Bone marrow (tissue), 2 donors: ENCODE results near the gene ABTB2.

ENCODE experiments used
- DNase-seq, 2 donors: peaks; one replicate each; lab custom pipeline; 2025; lab: John Stamatoyannopoulos, UW

ABTB2 gene

DNA sequence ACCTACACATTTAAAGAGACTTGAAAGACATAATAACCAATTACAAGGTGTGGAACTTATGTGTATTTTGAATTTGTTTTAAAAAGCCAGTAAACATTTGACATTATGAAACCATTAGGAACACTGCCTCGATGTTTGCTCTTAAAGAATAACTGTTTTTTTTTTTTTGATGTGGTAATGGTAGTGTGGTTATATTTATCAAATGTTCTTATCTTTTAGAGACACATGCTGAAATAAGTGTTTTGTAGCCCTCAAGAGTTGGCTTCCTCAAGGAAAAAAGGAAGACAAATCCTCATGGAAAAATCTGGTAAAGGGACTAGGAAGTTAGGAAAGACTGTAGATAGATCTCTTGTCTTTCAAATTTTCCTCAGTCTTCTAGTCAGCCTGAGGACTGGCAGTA, 2.2 kb upstream of the ABTB2 start:
- no peak for DNase-seq

DNA sequence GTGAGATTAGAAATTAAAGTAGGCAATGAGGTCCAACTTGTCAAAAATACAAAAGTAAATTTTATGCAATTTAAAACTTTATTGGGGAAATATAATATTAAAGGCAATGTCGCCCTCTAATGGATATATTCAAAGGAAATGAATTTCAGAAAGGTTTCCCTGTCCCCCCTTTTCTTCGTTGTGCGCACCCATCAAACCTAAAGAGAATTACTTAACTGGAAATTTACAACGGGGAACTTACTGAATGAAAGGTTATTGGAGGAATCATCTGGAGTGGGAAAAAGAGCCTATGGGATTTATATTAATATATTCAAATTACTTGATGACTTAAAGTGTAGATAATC, 1.7 kb upstream of the ABTB2 start:
- DNase-seq = no peak

DNA sequence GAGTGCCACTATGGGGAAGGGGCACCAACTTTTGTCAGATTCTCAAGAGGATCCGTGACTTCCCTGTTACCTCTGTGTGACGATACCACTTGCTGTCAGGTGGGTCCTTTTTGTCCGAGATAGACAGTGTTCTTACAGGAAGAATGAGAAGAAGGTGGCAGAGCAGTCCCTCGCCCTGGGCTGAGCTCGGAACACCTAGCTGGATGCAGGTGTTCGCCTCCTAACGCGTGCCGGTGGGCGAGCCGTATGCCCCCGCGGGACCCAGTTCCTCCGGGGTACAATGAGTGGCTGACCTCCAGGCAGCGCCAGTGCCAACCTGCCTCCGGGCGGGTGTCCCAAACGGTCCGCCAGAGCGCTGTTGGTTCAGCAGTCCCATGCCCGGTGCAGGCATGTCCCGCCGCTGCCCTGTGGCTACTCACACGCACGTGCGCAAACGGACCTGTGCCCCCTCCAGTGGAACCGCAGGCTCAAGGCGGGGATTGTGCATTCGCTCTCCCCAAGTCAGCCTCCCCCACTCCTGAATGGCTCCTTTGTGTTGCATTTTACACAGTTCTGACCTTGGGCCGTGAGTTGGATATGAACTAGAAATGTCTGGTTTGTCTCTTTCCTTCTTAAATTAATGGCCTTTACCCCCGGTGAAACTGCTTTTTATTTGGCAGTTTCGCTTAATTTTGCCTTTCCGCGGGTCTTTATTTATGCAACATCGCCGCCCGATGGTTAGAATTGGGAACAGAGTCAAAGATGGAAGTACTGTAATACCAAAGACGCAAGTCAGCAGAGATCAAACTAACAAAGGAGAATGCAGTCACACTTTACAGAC, 1.1 kb upstream of the ABTB2 start:
- DNase-seq = peak; percentile 75 to 79

DNA sequence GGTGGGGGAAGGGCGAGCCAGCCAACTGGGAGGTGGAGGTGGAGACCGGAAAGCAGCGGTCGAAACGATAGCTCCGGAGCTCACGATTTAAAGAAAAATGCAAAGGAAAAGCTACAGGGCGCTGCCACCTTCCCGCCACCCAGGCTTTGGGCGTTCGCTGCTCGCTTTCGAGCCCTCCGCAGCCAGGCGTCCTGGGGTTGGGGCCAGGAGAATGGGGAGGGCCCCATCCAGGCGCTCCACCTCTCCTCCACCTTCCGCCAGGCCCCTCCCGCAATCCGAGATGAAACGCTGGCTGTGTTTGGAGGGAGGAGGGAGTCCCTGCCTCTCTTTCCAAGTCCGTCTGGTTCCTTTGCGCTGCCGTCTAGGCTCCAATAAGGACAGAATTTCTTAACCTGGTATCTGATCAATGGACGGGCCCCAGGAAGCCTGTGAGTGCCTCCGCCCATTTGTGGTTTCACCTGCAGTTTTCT, 483 bp upstream of the ABTB2 start:
- DNase-seq = no peak

DNA sequence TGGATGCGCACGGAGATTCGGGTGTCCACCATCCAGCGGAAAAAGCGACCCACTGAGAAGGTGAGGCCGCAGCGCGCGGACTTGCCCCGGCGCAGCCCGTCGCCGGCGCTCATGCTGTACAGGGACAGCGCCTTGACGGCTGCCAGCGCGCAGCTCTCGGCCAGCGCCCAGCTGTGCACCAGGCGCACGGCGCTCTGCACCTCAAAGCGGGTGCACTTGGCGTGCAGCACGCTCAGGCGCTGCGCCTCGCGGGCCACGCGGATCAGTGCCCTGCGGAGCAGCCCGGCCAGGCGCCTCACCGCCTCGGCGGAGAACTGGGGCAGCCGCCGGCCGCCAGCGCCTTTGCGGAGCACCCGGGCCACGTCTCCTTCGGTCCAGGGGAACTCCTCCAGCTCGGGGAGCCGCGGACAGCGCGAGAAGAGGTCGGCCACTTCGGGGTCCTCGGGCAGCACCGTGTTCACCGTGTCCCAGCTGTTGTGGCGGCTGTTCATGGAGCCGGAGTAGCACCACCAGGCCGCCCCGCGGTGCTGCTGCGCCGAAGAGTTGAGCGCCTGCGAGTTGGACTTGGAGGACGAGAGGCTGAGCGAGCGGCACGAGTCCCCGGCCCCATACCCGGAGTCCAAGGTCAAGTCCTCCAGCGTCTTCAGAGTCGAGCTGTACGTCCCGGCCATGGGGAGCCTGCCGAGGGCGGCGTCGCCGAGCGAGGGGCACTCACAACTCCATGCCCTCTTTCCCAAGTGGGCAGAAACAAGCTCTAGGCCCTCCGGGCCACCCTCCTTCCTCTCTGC, 703 bp downstream of the ABTB2 start:
- DNase-seq = peak in 1 of 2 donors; percentile 83

DNA sequence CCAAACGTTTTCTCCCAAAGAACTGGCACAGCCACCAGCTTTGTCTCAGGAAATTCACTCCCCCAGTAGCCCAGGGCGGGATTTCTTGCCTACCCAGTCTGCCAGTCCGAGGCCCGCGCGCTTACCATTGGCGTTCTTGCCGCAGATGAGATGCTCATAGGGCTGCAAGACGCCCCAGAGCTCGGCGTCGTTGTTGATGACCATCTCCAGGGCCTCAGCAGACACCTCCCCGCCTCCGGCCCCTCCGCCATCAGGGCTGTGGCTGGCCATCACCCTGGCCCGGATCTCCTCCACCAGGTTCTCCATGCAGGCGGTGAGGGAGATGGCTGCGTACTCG, 1.3 kb downstream of the ABTB2 start:
- no peak for DNase-seq

DNA sequence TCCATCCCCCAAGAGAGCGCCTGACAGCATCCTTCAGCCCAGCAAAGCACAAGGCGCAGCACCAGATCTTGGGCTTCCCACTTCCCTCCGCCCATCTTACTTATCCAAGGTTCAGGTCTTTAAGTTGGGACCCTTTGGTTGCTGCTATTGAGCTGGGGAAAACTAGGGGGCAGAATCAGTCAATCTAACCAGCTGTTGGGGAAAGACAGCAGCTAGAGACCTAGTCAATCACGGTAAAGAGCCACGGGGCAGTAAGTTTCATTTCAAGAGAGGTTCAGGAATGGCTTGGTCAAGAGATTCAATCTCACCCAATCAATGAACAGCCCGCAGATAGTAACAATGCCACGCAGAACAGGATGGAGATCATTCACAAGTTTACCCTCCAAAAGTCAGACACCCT, 1.7 kb downstream of the ABTB2 start:
- no peak for DNase-seq

DNA sequence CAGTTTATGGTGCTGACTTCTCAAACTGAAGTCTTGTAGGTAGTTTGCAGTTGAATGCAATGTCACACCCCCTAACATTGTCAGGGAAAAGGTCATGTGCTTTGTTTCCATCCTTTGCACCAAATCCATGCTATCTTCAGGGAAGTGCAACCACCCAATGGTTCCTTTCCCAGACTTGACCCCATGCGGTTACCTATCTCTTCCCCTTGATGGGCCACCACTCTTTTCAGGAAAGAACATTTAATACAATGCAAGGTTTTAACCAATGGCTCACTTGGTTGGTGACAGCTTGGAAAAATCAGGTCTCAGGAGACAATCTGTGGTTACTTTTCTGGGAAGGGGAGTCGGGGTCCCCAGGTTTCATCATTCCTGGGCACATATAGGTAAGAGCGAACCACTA, 2.1 kb downstream of the ABTB2 start:
- DNase-seq = no peak

DNA sequence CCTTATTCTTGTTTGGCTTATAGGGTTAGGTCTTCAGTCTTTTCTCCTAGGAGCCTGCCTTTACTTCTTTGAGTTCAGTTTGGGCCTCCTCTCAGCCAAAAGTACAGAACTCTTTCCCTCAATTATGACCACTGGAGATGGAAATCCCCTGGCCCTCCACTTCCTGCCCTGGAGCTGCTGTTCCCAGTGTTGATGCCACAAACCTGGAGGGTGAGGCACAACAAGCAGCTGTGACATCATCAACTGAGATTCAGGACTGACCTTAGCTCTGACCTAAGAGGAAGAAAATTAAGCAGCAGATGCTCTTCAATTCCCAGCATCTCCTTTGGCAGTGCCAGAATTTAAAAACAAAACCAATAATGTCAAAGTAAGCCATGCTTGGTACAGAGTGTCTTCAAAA, 3.0 kb downstream of the ABTB2 start:
- no peak for DNase-seq

DNA sequence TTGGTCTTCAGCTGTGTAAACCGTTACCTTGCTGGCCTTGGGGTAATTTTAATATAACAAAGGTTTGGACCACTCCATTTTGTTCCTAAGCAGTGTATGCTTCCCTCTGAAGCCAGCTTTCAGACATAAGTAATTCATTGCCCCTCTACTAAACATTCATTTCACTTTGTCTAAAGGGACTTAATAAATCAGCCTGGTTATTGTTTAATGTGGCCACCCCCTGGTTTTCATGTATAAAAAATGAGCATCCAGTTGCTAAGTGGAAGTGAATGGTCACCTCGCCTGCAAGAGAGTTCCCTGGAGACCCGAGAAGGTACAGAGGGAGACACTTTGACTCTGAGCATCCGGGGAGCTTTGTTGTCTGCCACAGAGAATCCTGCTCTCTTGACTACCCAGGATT, 3.9 kb downstream of the ABTB2 start:
- no peak for DNase-seq

DNA sequence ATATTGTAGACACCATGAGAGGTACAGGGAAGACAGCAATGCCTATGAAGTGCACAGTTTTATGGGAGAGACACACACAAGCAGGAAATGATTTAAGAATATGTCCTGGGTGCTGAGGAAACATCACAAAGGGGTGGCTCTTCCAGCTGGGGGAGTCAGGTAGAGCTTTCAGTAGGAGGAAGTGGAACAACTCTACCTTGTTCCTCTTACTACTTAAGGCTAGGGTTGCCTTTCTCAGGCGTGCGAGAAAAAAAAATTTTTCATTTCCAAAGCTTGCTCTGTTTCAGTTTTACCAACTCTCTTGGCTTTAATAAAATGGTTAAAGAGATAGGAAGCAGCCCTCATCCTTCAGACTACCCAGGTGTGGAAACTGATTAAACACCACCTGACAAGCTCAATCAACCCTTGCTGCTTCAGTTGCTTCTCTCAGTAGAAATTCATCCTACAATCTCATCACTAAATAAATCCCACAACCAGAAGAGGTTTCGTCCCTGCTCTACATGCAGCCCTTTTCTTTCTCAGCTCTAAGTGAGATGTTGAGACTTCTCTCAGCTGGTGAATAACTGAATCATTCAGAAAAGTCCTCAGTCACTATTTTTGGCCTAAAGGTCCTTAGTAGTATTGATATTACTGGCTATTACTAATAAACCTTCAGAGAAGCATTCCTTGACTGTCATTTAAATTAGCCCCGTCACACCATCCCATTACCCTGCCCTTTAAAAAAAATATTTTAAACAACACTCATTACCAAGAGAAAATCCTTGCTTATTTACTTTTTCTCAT, 5.9 kb downstream of the ABTB2 start:
- no peak for DNase-seq

DNA sequence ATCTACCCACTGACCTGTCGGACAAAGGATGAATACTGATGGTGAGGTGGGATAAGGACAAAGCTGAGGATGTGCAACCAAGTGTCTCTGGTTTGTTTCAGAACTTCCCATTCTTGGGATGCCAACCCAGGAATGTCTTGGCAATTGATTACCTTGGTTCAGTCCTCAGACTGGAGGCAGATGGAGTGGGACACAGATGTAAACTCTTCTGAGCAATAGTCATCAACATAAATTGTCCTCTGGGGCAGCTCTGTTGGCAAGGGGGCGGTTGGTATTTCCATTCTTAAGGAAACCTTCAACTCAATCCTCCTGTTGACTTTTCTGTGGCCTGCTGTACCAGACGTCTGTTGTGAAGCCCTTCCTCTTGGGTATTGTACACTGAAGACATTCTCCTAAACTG, 6.8 kb downstream of the ABTB2 start:
- DNase-seq = no peak

DNA sequence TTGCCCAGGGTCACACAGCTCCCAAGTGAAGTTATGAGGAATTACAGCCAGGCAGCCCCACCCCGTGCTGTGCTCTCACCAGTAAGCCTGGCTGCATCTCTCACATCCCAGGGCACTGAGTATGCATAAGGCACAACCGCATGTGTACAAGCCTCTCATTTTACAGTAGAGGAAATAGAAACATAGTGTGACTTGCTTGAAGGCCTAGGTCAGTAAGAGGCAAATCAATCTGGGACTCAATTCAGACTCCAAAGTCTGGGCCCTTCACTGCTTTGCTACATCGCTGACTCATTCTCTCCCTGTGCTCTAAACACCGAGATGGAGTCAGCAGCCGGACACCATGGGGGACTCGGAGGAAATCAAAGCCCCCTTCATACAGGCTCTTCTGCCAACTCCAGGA, 7.9 kb downstream of the ABTB2 start:
- no peak for DNase-seq

DNA sequence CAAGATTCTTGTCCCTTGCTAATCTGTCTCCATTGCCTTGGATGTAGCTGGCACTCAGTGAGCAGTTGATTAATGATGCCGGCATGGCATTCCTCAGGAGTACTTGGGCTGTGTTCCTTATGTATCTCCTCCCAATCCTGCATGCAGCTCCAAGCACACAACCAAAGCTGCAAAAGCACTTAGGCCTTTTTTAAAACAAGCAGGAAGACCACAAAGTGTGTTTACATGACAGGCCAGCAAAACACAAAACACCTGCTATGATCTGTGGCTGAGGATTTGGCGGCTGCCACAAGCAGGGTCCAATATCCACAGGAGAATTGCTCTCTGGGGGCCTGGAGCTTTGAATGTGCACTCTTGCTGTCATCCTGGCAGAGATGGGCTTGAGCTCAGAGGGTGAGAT, 8.9 kb downstream of the ABTB2 start:
- DNase-seq = no peak

DNA sequence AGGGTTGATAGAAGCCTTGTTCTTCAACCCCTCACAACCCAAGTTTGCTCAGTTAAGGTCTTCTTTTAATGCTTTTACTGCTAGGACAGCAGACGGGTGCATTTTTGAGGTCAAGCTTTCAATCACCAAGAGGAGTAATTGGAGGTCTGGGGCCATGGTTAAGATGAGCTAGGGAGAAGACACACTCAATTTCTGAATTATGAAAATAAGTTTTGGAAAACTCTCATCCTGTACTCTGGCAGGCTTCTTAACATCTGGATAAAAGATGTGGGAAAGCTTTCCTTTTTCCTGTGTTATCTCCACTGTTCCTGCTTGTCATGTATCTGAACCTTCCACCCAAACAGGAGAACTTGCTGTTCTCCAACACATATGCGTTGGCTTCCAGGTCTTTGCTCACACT, 9.7 kb downstream of the ABTB2 start:
- DNase-seq = no peak

DNA sequence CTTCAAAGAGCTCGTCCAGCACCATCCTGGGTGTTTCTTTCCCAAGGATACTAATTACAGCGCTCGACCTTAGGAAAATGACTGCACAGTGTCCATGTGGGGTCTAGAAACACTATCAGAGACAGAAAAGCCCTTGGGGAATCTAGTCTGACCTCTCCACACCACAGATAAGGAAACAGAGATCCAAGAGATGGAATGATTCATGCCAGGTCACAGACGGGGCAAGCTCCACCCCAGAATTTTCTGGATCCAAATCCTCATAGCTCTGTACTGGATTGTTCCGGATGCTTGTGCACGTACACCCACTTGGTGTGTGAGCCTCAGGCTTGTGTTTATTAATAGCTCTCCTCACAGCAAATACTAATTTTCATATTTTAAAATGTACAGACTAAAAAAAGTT, 11.3 kb downstream of the ABTB2 start:
- no peak for DNase-seq

DNA sequence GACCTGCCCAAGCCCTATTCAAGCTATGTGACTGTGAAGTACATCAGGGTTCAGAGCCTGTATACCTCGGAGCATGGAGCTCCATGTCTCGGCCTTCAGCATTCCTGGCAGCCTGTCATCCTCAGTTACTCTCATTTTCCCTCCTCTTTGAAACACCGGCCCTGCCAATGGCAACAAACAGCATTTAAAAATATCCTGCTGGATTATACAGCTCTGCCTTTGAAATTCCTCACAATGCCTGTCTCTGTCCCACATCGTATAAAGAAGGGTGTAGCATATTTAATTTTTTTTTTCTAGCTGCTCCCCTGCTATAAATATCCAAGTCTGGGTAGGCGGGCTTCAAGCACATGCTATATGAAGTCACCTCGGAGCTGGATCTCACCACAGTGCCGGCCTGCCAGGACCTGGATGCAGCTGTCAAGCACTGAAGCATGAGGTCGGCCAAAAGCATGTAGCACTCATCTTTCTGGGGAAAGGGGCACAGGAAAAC, 11.8 kb downstream of the ABTB2 start:
- DNase-seq = no peak

DNA sequence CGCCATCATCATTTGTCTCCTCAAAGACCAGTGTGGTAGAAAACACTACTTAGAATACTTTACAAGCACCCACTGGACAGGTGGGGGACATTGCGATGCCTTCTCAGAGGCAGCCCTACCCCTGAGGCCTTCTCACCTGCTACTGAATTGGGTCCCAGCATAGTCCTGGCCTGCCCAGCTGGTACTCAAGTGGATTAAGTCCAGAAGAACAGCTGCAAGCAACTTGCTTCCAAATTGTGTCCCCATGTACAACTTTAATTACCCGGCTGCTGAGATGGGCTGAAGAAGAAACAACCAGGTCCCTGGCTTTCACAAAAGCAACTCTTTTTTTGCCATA, 12.3 kb downstream of the ABTB2 start:
- no peak for DNase-seq

DNA sequence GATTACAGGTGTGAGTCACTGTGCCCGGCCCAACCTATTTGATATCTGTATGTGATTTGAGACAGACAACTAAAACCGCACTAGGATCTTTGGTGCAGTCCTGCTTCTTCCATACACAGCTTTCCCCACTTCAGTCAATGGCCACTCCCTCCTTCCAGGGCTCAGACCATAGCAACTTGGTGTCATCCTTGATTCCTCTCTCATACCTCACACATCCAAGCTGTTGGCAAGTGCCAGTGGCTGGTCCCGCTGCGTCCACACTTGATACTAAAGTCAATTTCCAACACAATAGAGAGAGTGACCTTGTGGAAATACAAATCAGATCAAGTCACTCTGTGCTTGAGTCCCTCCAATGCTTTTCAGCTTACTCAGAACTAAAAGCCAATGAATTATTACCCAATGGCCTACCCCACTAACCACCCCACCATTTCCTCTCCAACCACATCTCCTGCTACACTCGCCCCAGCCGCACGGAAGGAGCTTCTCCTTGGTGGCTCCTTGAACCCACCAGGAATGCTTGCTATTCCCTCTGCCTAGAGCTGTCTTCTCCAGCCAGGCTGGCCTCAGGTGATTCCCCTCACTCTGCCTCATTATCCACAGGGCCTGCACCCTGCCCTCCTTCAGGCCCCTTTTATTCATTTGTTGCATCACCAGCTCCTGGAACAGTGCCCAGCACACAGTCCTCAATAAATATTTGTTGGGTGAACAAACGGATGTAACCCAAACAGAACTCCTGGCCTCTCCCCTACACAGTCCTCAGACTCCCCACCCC, 12.9 kb downstream of the ABTB2 start:
- DNase-seq = no peak

DNA sequence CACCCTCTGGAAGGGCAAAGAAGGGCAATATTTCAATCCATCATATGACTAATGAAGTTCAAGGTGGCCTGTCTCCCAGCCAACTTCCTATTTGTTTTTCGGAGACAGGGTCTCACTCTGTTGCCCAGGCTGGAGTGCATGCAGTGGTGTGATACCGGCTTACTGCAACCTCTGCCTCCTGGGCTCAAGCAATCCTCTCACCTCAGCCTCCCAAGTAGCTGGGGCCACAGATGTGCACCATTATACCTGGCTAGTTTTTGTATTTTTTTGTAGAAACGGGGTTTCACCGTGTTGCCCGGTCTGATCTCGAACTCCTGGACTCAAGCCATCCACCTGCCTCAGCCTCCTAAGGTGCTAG, 13.4 kb downstream of the ABTB2 start:
- no peak for DNase-seq

DNA sequence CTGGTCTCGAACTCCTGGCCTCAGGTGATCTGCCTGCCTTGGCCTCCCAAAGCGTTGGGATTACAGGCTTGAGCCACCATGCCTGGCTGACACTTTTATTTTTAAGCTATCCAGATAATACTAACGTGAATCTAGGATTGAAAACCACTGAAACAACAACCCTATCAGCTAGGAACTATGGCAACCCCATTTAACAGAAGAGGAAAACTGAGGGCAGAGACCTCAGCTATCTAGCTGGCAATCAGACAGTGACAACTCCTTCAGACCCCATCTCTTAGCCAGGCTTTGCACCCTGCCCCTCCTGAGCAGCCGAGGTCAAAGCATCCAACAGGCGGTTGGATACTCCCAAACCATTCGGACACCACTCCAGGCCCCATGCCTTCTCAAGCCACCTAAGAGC, 14.1 kb downstream of the ABTB2 start:
- DNase-seq = no peak

DNA sequence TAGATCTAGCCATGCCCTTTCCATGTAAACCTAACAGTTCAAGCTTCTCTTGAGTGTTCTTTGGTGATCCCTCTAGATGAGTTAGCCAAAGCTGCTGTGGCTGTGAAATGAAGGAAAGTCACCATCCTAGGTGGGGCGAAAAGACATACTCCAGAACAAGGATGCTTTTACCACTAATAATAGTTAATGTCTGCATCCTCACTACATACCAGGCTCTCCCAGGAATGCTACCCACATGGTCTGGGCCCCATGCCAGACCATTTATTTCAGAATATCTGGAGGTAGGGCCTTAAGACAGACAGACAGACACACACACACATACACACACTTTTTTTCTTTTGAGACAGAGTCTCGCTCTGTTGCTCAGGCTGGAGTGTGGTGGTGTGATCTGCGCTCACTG, 14.7 kb downstream of the ABTB2 start:
- no peak for DNase-seq
